Esophagus squamous epithelium (tissue), 4 donors: ENCODE data around the gene MGAT5.

Experiments
- CTCF ChIP-seq, 6 experiments: fragments of 450-650 bp in 4 of 6; fragments of 200-600 bp in 2 of 6; sonication (generic) in 2 of 6; IDR thresholded peaks; one replicate each; pipeline ENCODE4 v1.5.1; 2016 to 2019; ENCODE audit warnings: antibody characterized with exemption in 6 of 6, mild to moderate bottlenecking in 4 of 6, moderate library complexity in 4 of 6
- POLR2A ChIP-seq, 4 donors: fragments of 450-650 bp; IDR thresholded peaks; one replicate each; pipeline ENCODE4 v1.6.1; 2017; ENCODE audit warnings: antibody characterized with exemption in 4 of 4, mild to moderate bottlenecking in 4 of 4, moderate library complexity in 3 of 4

GRCh38 chr2:134217351-134217750, 36.5 kb upstream of the MGAT5 start:
- no peak for TF ChIP-seq CTCF (IDR thresholded peaks at IDR 0.05)
- TF ChIP-seq POLR2A (IDR thresholded peaks at IDR 0.05), result no peak
